Measurements from ENCODE around the gene ZNF511.
A peak's percentile ranks its signal among the peaks of the same experiment; 100 is the strongest.

ZNF511 gene

DNA sequence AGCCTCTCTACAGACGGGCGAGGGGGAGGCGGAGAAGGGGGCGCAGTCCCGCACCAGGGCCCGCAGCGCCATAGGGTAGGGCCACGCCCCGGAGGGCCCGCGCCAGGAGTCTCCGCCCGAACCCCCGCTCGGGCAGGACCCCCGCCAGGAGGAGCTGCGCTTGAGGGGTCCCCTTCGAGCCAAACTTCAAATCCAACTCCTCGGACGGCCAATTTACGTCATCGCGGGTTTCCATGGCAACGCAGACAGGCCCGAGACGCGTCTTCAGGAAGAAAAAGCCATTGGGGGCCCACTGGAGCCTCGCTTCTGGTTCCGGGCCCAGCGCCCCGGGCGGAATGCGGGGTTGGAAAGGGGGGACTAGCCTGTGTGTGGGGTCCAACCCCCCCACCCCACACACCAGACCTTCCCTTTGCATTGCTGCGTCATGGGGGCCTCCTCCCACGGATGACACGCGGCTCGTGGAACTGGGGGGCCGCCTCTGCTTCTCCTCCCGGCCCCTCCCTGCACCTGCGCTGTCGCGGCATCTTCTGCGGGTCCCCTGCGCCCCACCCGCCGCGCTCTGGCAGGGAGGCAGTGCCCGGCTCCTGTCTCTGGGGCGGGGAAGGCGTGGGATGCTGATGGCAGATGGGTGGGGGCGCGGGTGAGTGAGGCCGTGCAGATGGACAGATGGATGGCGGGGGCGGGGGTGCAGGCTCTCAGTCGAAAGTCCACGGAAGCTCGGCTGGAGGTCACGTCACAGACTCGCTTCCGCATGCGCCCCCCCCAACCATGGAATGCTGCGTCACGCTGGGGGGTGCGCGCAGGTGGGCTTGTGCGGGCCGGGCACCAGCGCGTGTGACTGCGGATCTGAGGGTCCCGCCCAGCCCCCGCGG, 26.8 kb downstream of the ZNF511 start:
- Histone ChIP-seq H3K27ac (ENCODE audit: low read length) (no peak overlapping the region), H3K36me3 (ENCODE audit: insufficient read depth, low read depth, low read length) (no peaks in the 10 kb centered on the region), H3K4me1 (ENCODE audit: insufficient read depth, low read length) (no peaks in the 10 kb centered on the region), H3K27me3 (ENCODE audit: insufficient read depth, low read length) (peaks cover 85% of the 10 kb centered on the region), H3K9me3 (ENCODE audit: insufficient read depth, low read depth, low read length) (no peaks in the 10 kb centered on the region), H3K4me3 (ENCODE audit: low read length) (peak overlapping the region; percentile 42; the same call in 1 of the 2 replicates), H3K9ac (ENCODE audit: low read depth, low read length) (no peak overlapping the region)

DNA sequence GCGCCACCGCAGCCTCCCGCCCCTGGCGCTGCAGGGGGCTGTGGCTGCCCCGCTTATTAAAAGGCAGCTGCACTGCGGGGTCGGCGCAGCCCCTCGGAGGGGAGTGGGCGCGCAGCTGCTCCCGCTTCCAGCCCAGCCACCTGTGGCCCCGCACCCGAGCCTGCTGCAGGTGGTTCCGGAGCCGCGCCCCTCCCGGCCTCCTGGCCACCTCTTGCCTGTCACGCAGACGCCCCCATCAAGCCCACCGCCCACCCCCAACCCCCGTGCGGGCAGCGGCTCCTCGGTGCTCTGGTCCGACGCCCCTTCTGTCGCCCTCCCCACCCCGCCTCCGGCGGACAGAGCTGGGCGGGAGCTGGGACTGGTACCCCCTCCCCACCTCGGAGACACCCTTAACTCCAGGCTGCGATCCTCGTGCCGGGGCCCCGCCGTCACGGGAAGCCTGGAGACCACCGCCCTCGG, 27.4 kb downstream of the ZNF511 start:
- no peaks in the 10 kb centered on the region for H3K4me1 ChIP-seq (ENCODE audit: insufficient read depth, low read length)
- no peaks in the 10 kb centered on the region for H3K9me3 ChIP-seq (ENCODE audit: insufficient read depth, low read depth, low read length)
- no peak overlapping the region for H3K27ac ChIP-seq (ENCODE audit: low read length)
- no peak overlapping the region for H3K9ac ChIP-seq (ENCODE audit: low read depth, low read length)
- H3K36me3 ChIP-seq (ENCODE audit: insufficient read depth, low read depth, low read length), result no peaks in the 10 kb centered on the region
- H3K4me3 ChIP-seq (ENCODE audit: low read length), result no peak overlapping the region
- peaks cover 79% of the 10 kb centered on the region for H3K27me3 ChIP-seq (ENCODE audit: insufficient read depth, low read length)

GRCh38 chr10:133336577-133337369, 28.1 kb downstream of the ZNF511 start, which contains the start of gene CALY:
Gene CALY, minus strand, starts transcription at chr10:133336896. Its CDS starts 7,907 bp downstream, at chr10:133328989.
- peaks cover 72% of the 10 kb centered on the region for H3K27me3 ChIP-seq (ENCODE audit: insufficient read depth, low read length)
- H3K27ac ChIP-seq (ENCODE audit: low read length), result no peak within 1 kb of the TSS
- H3K9ac ChIP-seq (ENCODE audit: low read depth, low read length), result no peak within 1 kb of the TSS
- H3K4me3 ChIP-seq (ENCODE audit: low read length), result no peak within 1 kb of the TSS
- no peaks in the 10 kb centered on the region for H3K4me1 ChIP-seq (ENCODE audit: insufficient read depth, low read length)
- no peaks in the 10 kb centered on the region for H3K36me3 ChIP-seq (ENCODE audit: insufficient read depth, low read depth, low read length)
- H3K9me3 ChIP-seq (ENCODE audit: insufficient read depth, low read depth, low read length), result no peaks in the 10 kb centered on the region

DNA sequence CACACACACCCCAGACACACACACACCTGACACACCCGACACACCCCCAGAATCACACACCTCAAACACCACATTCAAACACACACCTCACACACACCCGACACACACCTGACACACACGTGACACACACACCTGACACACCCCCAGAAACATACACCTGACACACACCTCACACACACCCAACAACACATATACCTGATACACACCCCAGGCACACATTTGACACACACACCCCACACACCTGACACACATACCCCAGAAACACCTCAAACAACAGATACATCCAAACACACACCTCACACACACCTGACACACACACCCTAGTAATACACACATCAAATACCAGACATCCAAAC, 28.6 kb downstream of the ZNF511 start:
- H3K36me3 ChIP-seq (ENCODE audit: insufficient read depth, low read depth, low read length), result no peaks in the 10 kb centered on the region
- no peak overlapping the region for H3K27ac ChIP-seq (ENCODE audit: low read length)
- peaks cover 67% of the 10 kb centered on the region for H3K27me3 ChIP-seq (ENCODE audit: insufficient read depth, low read length)
- H3K9ac ChIP-seq (ENCODE audit: low read depth, low read length), result no peak overlapping the region
- no peak overlapping the region for H3K4me3 ChIP-seq (ENCODE audit: low read length)
- no peaks in the 10 kb centered on the region for H3K4me1 ChIP-seq (ENCODE audit: insufficient read depth, low read length)
- H3K9me3 ChIP-seq (ENCODE audit: insufficient read depth, low read depth, low read length), result no peaks in the 10 kb centered on the region

GRCh38 chr10:133338080-133339071, 29.7 kb downstream of the ZNF511 start:
- Histone ChIP-seq H3K36me3 (ENCODE audit: insufficient read depth, low read depth, low read length) (no peaks in the 10 kb centered on the region), H3K9ac (ENCODE audit: low read depth, low read length) (no peak overlapping the region), H3K9me3 (ENCODE audit: insufficient read depth, low read depth, low read length) (no peaks in the 10 kb centered on the region), H3K27ac (ENCODE audit: low read length) (no peak overlapping the region), H3K4me3 (ENCODE audit: low read length) (no peak overlapping the region), H3K27me3 (ENCODE audit: insufficient read depth, low read length) (peaks cover 60% of the 10 kb centered on the region), H3K4me1 (ENCODE audit: insufficient read depth, low read length) (no peaks in the 10 kb centered on the region)

- H3K27me3 ChIP-seq (ENCODE audit: insufficient read depth, low read length), result peaks cover 48% of the 10 kb centered on the region
- no peaks in the 10 kb centered on the region for H3K36me3 ChIP-seq (ENCODE audit: insufficient read depth, low read depth, low read length)
- no peak overlapping the region for H3K27ac ChIP-seq (ENCODE audit: low read length)
- no peaks in the 10 kb centered on the region for H3K9me3 ChIP-seq (ENCODE audit: insufficient read depth, low read depth, low read length)
- no peak overlapping the region for H3K9ac ChIP-seq (ENCODE audit: low read depth, low read length)
- no peaks in the 10 kb centered on the region for H3K4me1 ChIP-seq (ENCODE audit: insufficient read depth, low read length)
- H3K4me3 ChIP-seq (ENCODE audit: low read length), result no peak overlapping the region
Observed at GRCh38 chr10:133339708-133340380, 31.1 kb downstream of the ZNF511 start.

DNA sequence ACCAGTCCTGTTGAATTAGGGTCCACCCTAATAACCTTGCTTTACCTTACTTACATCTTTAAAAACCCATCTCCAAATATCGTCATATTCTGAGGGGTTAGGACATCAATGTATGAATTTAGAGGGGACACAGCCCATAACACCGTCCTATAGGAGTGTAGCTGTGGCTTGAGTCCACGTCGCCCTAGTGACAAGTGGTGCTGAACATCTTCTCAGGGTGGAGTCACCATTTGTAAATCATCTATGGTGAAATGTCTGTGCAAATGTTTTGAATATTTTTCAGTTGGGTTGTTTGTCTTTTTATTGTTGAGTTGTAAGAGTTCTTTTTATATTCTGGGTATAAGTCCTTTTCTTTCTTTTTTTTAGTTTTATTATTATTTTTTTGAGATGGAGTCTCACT, 33.3 kb downstream of the ZNF511 start:
- Histone ChIP-seq H3K27ac (ENCODE audit: low read length) (no peak overlapping the region), H3K9me3 (ENCODE audit: insufficient read depth, low read depth, low read length) (no peaks in the 10 kb centered on the region), H3K4me1 (ENCODE audit: insufficient read depth, low read length) (no peaks in the 10 kb centered on the region), H3K9ac (ENCODE audit: low read depth, low read length) (no peak overlapping the region), H3K36me3 (ENCODE audit: insufficient read depth, low read depth, low read length) (no peaks in the 10 kb centered on the region), H3K4me3 (ENCODE audit: low read length) (no peak overlapping the region), H3K27me3 (ENCODE audit: insufficient read depth, low read length) (peaks cover 26% of the 10 kb centered on the region)

GRCh38 chr10:133342942-133343341, 34.2 kb downstream of the ZNF511 start:
- Histone ChIP-seq H3K27me3 (ENCODE audit: insufficient read depth, low read length) (peaks cover 17% of the 10 kb centered on the region), H3K27ac (ENCODE audit: low read length) (no peak overlapping the region), H3K9me3 (ENCODE audit: insufficient read depth, low read depth, low read length) (no peaks in the 10 kb centered on the region), H3K4me3 (ENCODE audit: low read length) (no peak overlapping the region), H3K4me1 (ENCODE audit: insufficient read depth, low read length) (no peaks in the 10 kb centered on the region), H3K9ac (ENCODE audit: low read depth, low read length) (no peak overlapping the region), H3K36me3 (ENCODE audit: insufficient read depth, low read depth, low read length) (no peaks in the 10 kb centered on the region)

DNA sequence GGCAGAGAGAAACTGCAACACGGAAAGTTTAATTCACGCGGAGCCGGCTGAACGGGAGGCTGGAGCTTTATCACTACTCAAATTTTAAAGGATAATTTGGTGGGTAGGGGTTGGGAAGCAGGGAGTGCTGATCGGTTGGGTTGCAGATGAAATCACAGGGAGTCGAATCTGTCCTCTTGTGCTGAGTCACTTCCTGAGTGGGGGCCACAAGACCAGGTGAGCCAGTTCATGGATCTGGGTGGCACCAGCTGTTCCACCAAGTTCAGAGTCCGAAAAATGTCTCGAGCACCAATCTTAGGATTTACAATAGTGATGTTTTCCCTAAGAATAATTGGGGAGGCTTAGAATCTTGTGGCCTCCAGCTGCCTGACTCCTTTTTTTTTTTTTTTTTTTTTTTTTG, 34.8 kb downstream of the ZNF511 start:
- Histone ChIP-seq H3K36me3 (ENCODE audit: insufficient read depth, low read depth, low read length) (no peaks in the 10 kb centered on the region), H3K27ac (ENCODE audit: low read length) (no peak overlapping the region), H3K4me1 (ENCODE audit: insufficient read depth, low read length) (no peaks in the 10 kb centered on the region), H3K27me3 (ENCODE audit: insufficient read depth, low read length) (peaks cover 11% of the 10 kb centered on the region; the same call in 1 of the 2 replicates), H3K9ac (ENCODE audit: low read depth, low read length) (no peak overlapping the region), H3K4me3 (ENCODE audit: low read length) (no peak overlapping the region), H3K9me3 (ENCODE audit: insufficient read depth, low read depth, low read length) (no peaks in the 10 kb centered on the region)

DNA sequence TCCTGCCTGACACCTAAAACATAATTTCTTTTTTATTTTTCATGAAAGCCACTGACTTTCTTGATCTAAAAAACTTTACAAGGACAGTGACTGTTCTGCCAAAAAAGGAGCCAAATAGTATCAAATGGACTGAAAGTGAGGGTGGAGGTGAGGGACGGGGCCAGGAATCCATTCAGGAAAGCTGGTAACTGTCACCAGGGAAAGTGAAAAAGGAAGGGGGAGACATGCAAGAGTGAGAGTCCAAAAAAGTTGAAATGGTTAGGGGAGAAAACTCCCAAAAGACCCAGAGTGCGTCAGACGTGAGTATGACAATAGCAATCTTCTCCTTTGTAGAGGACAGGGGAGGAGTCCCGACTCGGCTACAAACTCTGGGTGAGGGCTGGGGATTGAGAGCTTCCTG, 35.5 kb downstream of the ZNF511 start:
- H3K9me3 ChIP-seq (ENCODE audit: insufficient read depth, low read depth, low read length), result no peaks in the 10 kb centered on the region
- H3K4me3 ChIP-seq (ENCODE audit: low read length), result no peak overlapping the region
- no peak overlapping the region for H3K27ac ChIP-seq (ENCODE audit: low read length)
- H3K27me3 ChIP-seq (ENCODE audit: insufficient read depth, low read length), result peaks cover 6% of the 10 kb centered on the region; the same call in 1 of the 2 replicates
- no peaks in the 10 kb centered on the region for H3K4me1 ChIP-seq (ENCODE audit: insufficient read depth, low read length)
- H3K9ac ChIP-seq (ENCODE audit: low read depth, low read length), result no peak overlapping the region
- H3K36me3 ChIP-seq (ENCODE audit: insufficient read depth, low read depth, low read length), result no peaks in the 10 kb centered on the region

All from iPS-20b (cell line).